CD14-positive monocyte (primary cell): ENCODE measurements around the gene IPP. TPM values are rescaled to one million over a fixed set of nuclear protein-coding genes. Genes with fewer than 3 reads are reported as not detected.

Experiments
- DNase-seq, 3 donors: peaks; one replicate each; pipeline ENCODE4 v3.0.0-alpha.2; 2011 to 2022
- H2AFZ ChIP-seq: 2 replicates; pipeline ENCODE4 v1.6.0; 2012; ENCODE audit warnings: mild to moderate bottlenecking, low read depth, low read length, inconsistent platforms; ENCODE audit not compliant: insufficient read depth, poor library complexity, severe bottlenecking
- H3K27ac ChIP-seq, 2 donors: 1 replicate in 1 of 2; 2 replicates in 1 of 2; pipeline ENCODE4 v1.5.1; 2012 to 2013; ENCODE audit warnings: low read length in 2 of 2, control low read depth in 1 of 2, inconsistent platforms in 1 of 2, low read depth in 1 of 2, mild to moderate bottlenecking in 1 of 2
- H3K27me3 ChIP-seq, 2 donors: one replicate each; pipeline versions ENCODE4 v1.6.0 to v1.6.1; 2011 to 2013; ENCODE audit warnings: low read length in 2 of 2; ENCODE audit not compliant: control insufficient read depth in 2 of 2, insufficient read depth in 2 of 2
- H3K36me3 ChIP-seq, 2 donors: replicated peaks in 1 of 2; 1 replicate in 1 of 2; 2 replicates in 1 of 2; pipeline versions ENCODE4 v1.5.1 to v1.6.1; 2012 to 2013; ENCODE audit warnings: low read length in 2 of 2, control low read depth in 1 of 2, inconsistent platforms in 1 of 2, mild to moderate bottlenecking in 1 of 2; ENCODE audit not compliant: insufficient read depth in 2 of 2, control insufficient read depth in 1 of 2
- H3K4me1 ChIP-seq, 2 donors: 1 replicate in 1 of 2; 2 replicates in 1 of 2; pipeline versions ENCODE4 v1.5.1 to v1.6.1; 2012 to 2013; ENCODE audit warnings: low read length in 2 of 2, control low read depth in 1 of 2, inconsistent platforms in 1 of 2, mild to moderate bottlenecking in 1 of 2, moderate library complexity in 1 of 2; ENCODE audit not compliant: insufficient read depth in 2 of 2, control insufficient read depth in 1 of 2
- H3K4me2 ChIP-seq: replicated peaks from 2 replicates; pipeline ENCODE3; 2012; ENCODE audit warnings: low read length, moderate library complexity, mild to moderate bottlenecking; ENCODE audit not compliant: poor library complexity, severe bottlenecking; ENCODE audit errors: extremely low read depth
- H3K4me3 ChIP-seq, 3 experiments: fragments of 200-600 bp in 1 of 3; sonication (generic) in 1 of 3; replicated peaks in 1 of 3; 1 replicate in 2 of 3; 2 replicates in 1 of 3; pipeline ENCODE4 v1.5.1; 2011 to 2013; ENCODE audit warnings: low read length in 3 of 3, mild to moderate bottlenecking in 3 of 3, control low read depth in 2 of 3, low read depth in 2 of 3, inconsistent platforms in 1 of 3, moderate library complexity in 1 of 3
- H3K79me2 ChIP-seq: 2 replicates; pipeline ENCODE4 v1.6.0; 2012; ENCODE audit warnings: mild to moderate bottlenecking, control low read depth, inconsistent platforms, low read length, moderate library complexity; ENCODE audit not compliant: insufficient read depth
- H3K9ac ChIP-seq: 2 replicates; pipeline ENCODE4 v1.6.0; 2017; ENCODE audit warnings: low read length, mild to moderate bottlenecking; ENCODE audit not compliant: insufficient read depth, poor library complexity, severe bottlenecking
- H3K9me3 ChIP-seq, 2 donors: replicated peaks in 1 of 2; 1 replicate in 1 of 2; 2 replicates in 1 of 2; pipeline versions ENCODE4 v1.5.1 to v1.6.1; 2012 to 2013; ENCODE audit warnings: low read length in 2 of 2, control low read depth in 1 of 2; ENCODE audit not compliant: control insufficient read depth in 1 of 2, insufficient read depth in 1 of 2
- H4K20me1 ChIP-seq: 2 replicates; pipeline ENCODE4 v1.6.0; 2012; ENCODE audit warnings: mild to moderate bottlenecking, low read length, control low read depth, moderate library complexity; ENCODE audit not compliant: insufficient read depth
- H3K27ac Mint-ChIP-seq, 7 donors: one replicate each; pipeline ENCODE4 v1.8.0; 2020; ENCODE audit warnings: mild to moderate bottlenecking in 7 of 7, mixed read lengths in 7 of 7, moderate library complexity in 6 of 7, inconsistent platforms in 2 of 7
- H3K27me3 Mint-ChIP-seq, 3 donors: one replicate each; pipeline ENCODE4 v1.8.0; 2021 to 2022; ENCODE audit warnings: low read depth in 3 of 3, mild to moderate bottlenecking in 3 of 3, mixed read lengths in 3 of 3, moderate library complexity in 3 of 3, inconsistent platforms in 1 of 3
- H3K36me3 Mint-ChIP-seq, 2 donors: one replicate each; pipeline ENCODE4 v1.8.0; 2020; ENCODE audit warnings: mixed read lengths in 2 of 2, inconsistent platforms in 1 of 2, mild to moderate bottlenecking in 1 of 2
- H3K4me1 Mint-ChIP-seq: one replicate; pipeline ENCODE4 v1.8.0; 2020; ENCODE audit warnings: mild to moderate bottlenecking, mixed read lengths
- H3K4me3 Mint-ChIP-seq, 2 donors: one replicate each; pipeline ENCODE4 v1.8.0; 2020; ENCODE audit warnings: mild to moderate bottlenecking in 2 of 2, mixed read lengths in 2 of 2, moderate library complexity in 1 of 2
- H3K9me3 Mint-ChIP-seq, 7 donors: one replicate each; pipeline ENCODE4 v1.8.0; 2020 to 2022; ENCODE audit warnings: mixed read lengths in 7 of 7, mild to moderate bottlenecking in 6 of 7, moderate library complexity in 6 of 7, inconsistent platforms in 2 of 7
- WGBS: methylation state at CpG from one replicate; pipeline ENCODE4 v1.1.5; 2013; ENCODE audit warnings: missing lambda C conversion rate; ENCODE audit not compliant: insufficient coverage; 5-methylcytosine and 5-hydroxymethylcytosine counted together
- intact Hi-C, 2 donors: fragments of 100-400 bp; cut with micrococcal nuclease; formaldehyde crosslinking; loops; one replicate each; pipeline versions ENCODE4 v1.15.0 to v1.15.1; 2023
- polyA minus RNA-seq: library from RNA; depleted of rRNA, polyadenylated mRNA; stranded (reverse); fragments of >200 nt; gene quantifications from 2 replicates; pipeline ENCODE4 v1.2.3, GENCODE V29; 2012
- polyA plus RNA-seq, 3 donors: library from polyadenylated mRNA; depleted of rRNA in 1 of 3; unstranded in 2 of 3; stranded (reverse) in 1 of 3; fragments of 300-500 nt in 2 of 3; fragments of >200 nt in 1 of 3; fragmentation: Illumina TruSeq in 2 of 3; gene quantifications; 1 replicate in 2 of 3; 2 replicates in 1 of 3; pipeline ENCODE4 v1.2.3, GENCODE V29; 2012 to 2021
- total RNA-seq, 12 experiments: library from RNA in 1 of 12; stranded (reverse) in 1 of 12; fragments of 120-200 nt in 1 of 12; gene quantifications; one replicate each; pipeline ENCODE4 v1.2.4 and lab custom pipeline; 2013 to 2026; ENCODE audit warnings: mixed read lengths in 6 of 12, inconsistent platforms in 1 of 12
- TF ChIP-seq, protein P1 (sequence below): fragments of 200-600 bp; IDR thresholded peaks from one replicate; pipeline ENCODE4 v1.8.0; 2022; ENCODE audit warnings: antibody characterized with exemption, mild to moderate bottlenecking

The IPP gene
- 1.6 TPM for total RNA-seq (2013)
- polyA plus RNA-seq, result 1 to 10 TPM in 2 of 3 donors, under 1 TPM in 1; 0.35 to 1.4 (median 1.4) TPM
- 0.40 and 0.42 TPM in 2 replicates for polyA minus RNA-seq
- 0.62 to 3.9 (median 0.98) reads per million in 11 experiments for total RNA-seq (lab: John Stamatoyannopoulos, UW)

DNA sequence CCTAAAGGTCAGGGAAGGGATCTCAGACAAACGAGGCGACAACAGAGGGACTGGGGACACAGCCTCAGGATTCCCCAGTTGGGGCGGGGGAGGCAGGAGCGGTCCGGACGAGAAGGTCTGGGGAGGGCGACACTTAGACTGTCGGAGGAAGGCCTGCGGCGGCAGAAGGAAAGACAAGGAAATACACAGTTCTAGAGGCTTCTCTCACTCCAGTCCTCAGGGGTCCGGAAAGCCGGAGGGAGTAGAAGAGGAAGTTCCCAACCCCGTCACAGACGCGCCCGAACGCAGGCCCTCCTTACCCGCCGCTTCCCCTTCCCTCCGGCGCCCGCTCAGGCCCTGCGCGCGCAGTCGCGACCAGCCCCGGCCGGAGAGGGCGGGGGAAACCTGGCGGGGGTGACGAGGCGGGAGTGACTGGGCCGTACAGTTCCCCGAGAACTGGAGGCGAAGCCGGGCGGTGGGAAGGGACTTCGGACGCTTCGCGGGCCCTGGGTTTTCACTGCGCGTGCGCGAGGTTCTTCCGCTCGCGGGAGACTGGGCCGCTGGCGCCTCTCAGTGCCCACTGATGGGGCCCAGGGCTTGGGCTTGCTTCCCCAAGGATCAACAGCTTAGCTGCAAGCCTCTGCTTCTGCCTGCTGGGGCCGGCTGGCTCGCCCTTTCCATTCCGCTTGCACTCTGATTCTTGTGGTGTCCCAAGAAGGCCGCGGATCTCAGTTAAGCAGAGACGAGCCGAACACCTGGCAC, at the start of gene IPP:
TSS of gene IPP (minus strand) at position 356 of the 741 bp plus-strand sequence. CDS start 4,242 bp downstream, outside the sequence.
- no peaks in the 10 kb centered on the region for H3K79me2 ChIP-seq
- 0% methylated on average over 52 of the region's 58 CpGs for WGBS
- Mint-ChIP-seq H3K27me3 (no peaks in the 10 kb centered on the region), H3K9me3 (peaks cover 12 to 23% (median 19%) of the 10 kb centered on the region in 7 donors), H3K27ac (peak within 1 kb of the TSS; percentile 100), H3K36me3 (peaks cover 0 to 2% of the 10 kb centered on the region in 2 donors), H3K4me1 (peaks cover 21% of the 10 kb centered on the region), H3K4me3 (peak within 1 kb of the TSS; percentile 89 to 99)
- intact Hi-C loops, result loop anchor here (2.0 to 5.0 kb wide), 4 partner anchors 52 to 64 kb away; partner anchors contain the start of genes MAST2 (in 2 of the 2), GPBP1L1 (in 1 of the 2) and TMEM69 (in 1 of the 2)
- peak within 1 kb of the TSS; percentile 91 to 98 for H3K27ac ChIP-seq
- no peaks in the 10 kb centered on the region for H3K36me3 ChIP-seq
- H3K4me1 ChIP-seq, result peaks cover 13 to 31% of the 10 kb centered on the region in 2 donors
- H3K9me3 ChIP-seq, result peaks cover 10 to 15% of the 10 kb centered on the region in 2 donors
- TF ChIP-seq, protein P1, sequence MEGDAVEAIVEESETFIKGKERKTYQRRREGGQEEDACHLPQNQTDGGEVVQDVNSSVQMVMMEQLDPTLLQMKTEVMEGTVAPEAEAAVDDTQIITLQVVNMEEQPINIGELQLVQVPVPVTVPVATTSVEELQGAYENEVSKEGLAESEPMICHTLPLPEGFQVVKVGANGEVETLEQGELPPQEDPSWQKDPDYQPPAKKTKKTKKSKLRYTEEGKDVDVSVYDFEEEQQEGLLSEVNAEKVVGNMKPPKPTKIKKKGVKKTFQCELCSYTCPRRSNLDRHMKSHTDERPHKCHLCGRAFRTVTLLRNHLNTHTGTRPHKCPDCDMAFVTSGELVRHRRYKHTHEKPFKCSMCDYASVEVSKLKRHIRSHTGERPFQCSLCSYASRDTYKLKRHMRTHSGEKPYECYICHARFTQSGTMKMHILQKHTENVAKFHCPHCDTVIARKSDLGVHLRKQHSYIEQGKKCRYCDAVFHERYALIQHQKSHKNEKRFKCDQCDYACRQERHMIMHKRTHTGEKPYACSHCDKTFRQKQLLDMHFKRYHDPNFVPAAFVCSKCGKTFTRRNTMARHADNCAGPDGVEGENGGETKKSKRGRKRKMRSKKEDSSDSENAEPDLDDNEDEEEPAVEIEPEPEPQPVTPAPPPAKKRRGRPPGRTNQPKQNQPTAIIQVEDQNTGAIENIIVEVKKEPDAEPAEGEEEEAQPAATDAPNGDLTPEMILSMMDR, result no peak
- H3K27me3 ChIP-seq, result no peaks in the 10 kb centered on the region
- H3K4me3 ChIP-seq, result peak within 1 kb of the TSS; percentile 41 to 70 (median 55)
- no peaks in the 10 kb centered on the region for H4K20me1 ChIP-seq
- DNase-seq, result peak; percentile 99 to 100 (median 99)
- peak within 1 kb of the TSS; percentile 88 for H2AFZ ChIP-seq
- H3K9ac ChIP-seq, result peak within 1 kb of the TSS; percentile 90
- H3K4me2 ChIP-seq, result peak within 1 kb of the TSS; percentile 72

DNA sequence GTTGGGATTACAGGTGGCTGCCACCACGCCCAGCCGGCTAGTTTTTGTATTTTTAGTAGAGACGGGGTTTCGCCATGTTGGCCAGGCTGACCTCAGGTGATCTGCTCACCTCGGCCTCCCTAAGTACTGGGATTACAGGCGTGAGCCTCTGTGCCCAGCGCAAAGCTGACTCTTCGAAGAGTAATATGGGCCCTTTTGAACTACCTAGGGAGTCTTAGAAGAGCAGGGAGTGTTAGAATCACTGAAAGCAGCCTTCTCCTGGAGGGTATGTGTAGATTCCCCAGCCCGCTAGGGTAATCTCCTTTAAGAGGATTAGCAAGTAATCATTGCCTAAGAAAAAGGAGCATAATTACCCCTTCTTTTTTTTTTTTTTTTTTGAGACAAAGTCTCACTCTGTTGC, 46.5 kb upstream of the IPP start:
- no peak overlapping the region for H3K9ac ChIP-seq
- Mint-ChIP-seq H3K27ac (no peak overlapping the region), H3K4me3 (no peak overlapping the region), H3K9me3 (peaks cover 0 to 2% (median 0%) of the 10 kb centered on the region in 7 donors), H3K36me3 (no peaks in the 10 kb centered on the region), H3K27me3 (peaks cover 0 to 3% (median 0%) of the 10 kb centered on the region in 3 donors), H3K4me1 (peaks cover 5% of the 10 kb centered on the region)
- 92% methylated on average over 6 of the region's 9 CpGs for WGBS
- no peaks in the 10 kb centered on the region for H3K27me3 ChIP-seq
- intact Hi-C loops, result no loop called here
- peaks cover 1 to 2% of the 10 kb centered on the region in 2 donors for H3K4me1 ChIP-seq
- H4K20me1 ChIP-seq, result no peaks in the 10 kb centered on the region
- no peaks in the 10 kb centered on the region for H3K36me3 ChIP-seq
- no peak overlapping the region for H3K4me3 ChIP-seq
- H3K79me2 ChIP-seq, result no peaks in the 10 kb centered on the region
- no peaks in the 10 kb centered on the region for H3K9me3 ChIP-seq
- H3K4me2 ChIP-seq, result no peak overlapping the region
- TF ChIP-seq, protein P1, result no peak
- DNase-seq, result no peak
- no peak overlapping the region for H3K27ac ChIP-seq
- no peak overlapping the region for H2AFZ ChIP-seq
